ENCODE measurements around the gene EEF1B2. TPM values are rescaled to one million over a fixed set of nuclear protein-coding genes. Genes with fewer than 3 reads are reported as not detected.

EEF1B2 gene
- total and polyA plus RNA-seq, 2 of the 8 experiments (the other 6 are each of a cell fraction or from before 2014, with no cell fraction given) = 504 to 679 TPM

DNA sequence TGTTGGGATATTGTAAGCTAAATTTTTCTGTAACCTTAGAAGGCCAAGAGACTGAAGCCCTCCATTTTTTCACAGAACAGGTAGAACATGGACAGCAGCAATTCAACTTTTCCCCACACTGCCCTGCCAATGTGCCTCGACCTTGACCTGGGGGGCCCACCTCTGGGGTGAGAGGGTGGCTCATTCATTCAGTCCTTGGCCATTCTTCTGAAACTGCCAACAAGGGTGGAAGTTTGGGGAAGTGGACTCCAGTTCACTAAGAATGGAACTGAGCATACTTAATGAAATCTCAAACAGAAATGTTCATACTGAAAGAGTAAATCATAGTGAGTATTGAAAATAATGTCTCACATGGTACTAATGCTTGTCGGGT lies 1.1 kb downstream of the EEF1B2 start:
- CTCF ChIA-PET (ENCODE audit: partially characterized antibody) = interaction anchor here (0.9 to 2.6 kb wide), 3 partner anchors 15 to 657 kb away, joined by 3 to 9 read pairs (median 3); no protein-coding TSS in a partner anchor
- Histone ChIP-seq H3K23ac (ENCODE audit: insufficient read length) (no peak overlapping the region), H2AK5ac (ENCODE audit: low read depth, low read length) (no peak overlapping the region), H3K4me3 (ENCODE audit: extremely low read depth in 1 of 4, insufficient read depth in 2 of 4, low read depth in 3 of 4, low read length in 4 of 4) (peak overlapping the region; percentile 94 to 100 (median 97); a peak in 7 of 8 replicates), H3K23me2 (ENCODE audit: low read depth, low read length) (peaks cover 11% of the 10 kb centered on the region), H3K79me1 (ENCODE audit: low read depth, low read length) (no peaks in the 10 kb centered on the region; the same call in 1 of the 2 replicates), H3K9me3 (ENCODE audit: insufficient read depth in 2 of 2, low read depth in 1 of 2, low read length in 1 of 2) (no peaks in the 10 kb centered on the region), H3K18ac (ENCODE audit: extremely low read depth, low read length) (no peak overlapping the region), H2AFZ (ENCODE audit: low read length) (no peak overlapping the region), H2BK5ac (ENCODE audit: low read depth, low read length) (no peak overlapping the region), H3K4ac (replicated peaks; ENCODE audit: insufficient read length, low read depth, low read length) (no peak overlapping the region), H3K56ac (replicated peaks; ENCODE audit: insufficient read length, low read depth, low read length) (no peak overlapping the region), H3K4me2 (ENCODE audit: insufficient read depth in 1 of 2, low read depth in 2 of 2, low read length in 2 of 2) (peak overlapping the region; percentile 81 to 95), H4K20me1 (replicated peaks in 1 of 2; ENCODE audit: control insufficient read depth in 1 of 2, insufficient read depth in 2 of 2, low read length in 2 of 2) (peaks cover 3 to 12% of the 10 kb centered on the region in 2 experiments), H2BK120ac (replicated peaks; ENCODE audit: low read depth, low read length) (no peak overlapping the region), H3K79me2 (ENCODE audit: control insufficient read depth in 1 of 2, insufficient read depth in 2 of 2, low read length in 2 of 2) (peaks cover 9 to 55% of the 10 kb centered on the region in 2 experiments), H3K27me3 (replicated peaks in 1 of 4; ENCODE audit: control insufficient read depth in 3 of 4, extremely low read depth in 1 of 4, insufficient read depth in 3 of 4, low read length in 3 of 4) (no peaks in the 10 kb centered on the region), H3K4me1 (replicated peaks in 1 of 4; ENCODE audit: control insufficient read depth in 3 of 4, insufficient read depth in 4 of 4, low read length in 3 of 4) (peaks cover 0 to 4% (median 3%) of the 10 kb centered on the region in 4 experiments; a peak in 5 of 7 replicates), H2BK20ac (ENCODE audit: low read length) (no peak overlapping the region), H4K5ac (ENCODE audit: insufficient read length, low read depth, low read length) (no peak overlapping the region), H3K36me3 (ENCODE audit: control insufficient read depth in 2 of 4, insufficient read depth in 4 of 4, low read length in 3 of 4) (peaks cover 11 to 37% (median 23%) of the 10 kb centered on the region in 4 experiments), H3K27ac (ENCODE audit: low read depth, low read length) (peak overlapping the region; percentile 85), H4K91ac (replicated peaks; ENCODE audit: insufficient read length, low read length) (no peak overlapping the region), H2BK15ac (ENCODE audit: low read length) (no peak overlapping the region), H3K14ac (ENCODE audit: insufficient read length) (no peak overlapping the region), H3K9ac (replicated peaks in 1 of 4; ENCODE audit: extremely low read depth in 1 of 4, low read depth in 3 of 4, low read length in 3 of 4) (peak overlapping the region; percentile 52 to 93 (median 90)), H2BK12ac (ENCODE audit: low read depth, low read length) (no peak overlapping the region), H4K8ac (ENCODE audit: extremely low read depth, insufficient read depth, low read length) (no peak overlapping the region)
- FAIRE-seq = no peak
- no peak for TF ChIP-seq SP1 (IDR thresholded peaks at IDR 0.05; ENCODE audit: low read depth, low read length)
- WGBS, 2 experiments (ENCODE audit: extremely low coverage in 1 of 2, insufficient coverage in 1 of 2, insufficient read length in 1 of 2, insufficient replicate concordance in 2 of 2, low coverage in 1 of 2, low lambda C conversion rate in 2 of 2, missing lambda C conversion rate in 1 of 2) = 80% methylated on average over 2 of the region's 2 CpGs; no CpG with 5 or more reads in 1 of the 2 experiments
- no peak for DNase-seq (ENCODE audit: low read depth in 1 of 2, low spot score in 2 of 2)
- POLR2A ChIA-PET (ENCODE audit: partially characterized antibody) = interaction anchor here (0.5 to 3.6 kb wide), 28 partner anchors 9 to 172 kb away, joined by 3 to 19 read pairs (median 5); partner anchors contain the start of genes INO80D and ZDBF2

Data from H1 (cell line).